Kidney epithelial cell (primary cell): ENCODE results near the gene DBNDD1. TPM values are rescaled to one million over a fixed set of nuclear protein-coding genes. Genes with fewer than 3 reads are reported as not detected.

Experiments used
- DNase-seq: peaks from one replicate; pipeline ENCODE4 v3.0.0-alpha.2; 2010; ENCODE audit warnings: low read depth
- H3K27me3 ChIP-seq: 2 replicates; pipeline ENCODE4 v1.6.0; 2011; ENCODE audit warnings: low read length; ENCODE audit not compliant: control insufficient read depth, insufficient read depth
- H3K36me3 ChIP-seq: 2 replicates; pipeline ENCODE4 v1.5.1; 2011; ENCODE audit warnings: low read length; ENCODE audit not compliant: control insufficient read depth, insufficient read depth
- H3K4me3 ChIP-seq: 2 replicates; pipeline ENCODE4 v1.5.1; 2011; ENCODE audit warnings: low read depth, mild to moderate bottlenecking, control low read depth, low read length
- CTCF ChIP-seq: IDR thresholded peaks from 2 replicates; pipeline ENCODE4 v1.5.1; 2011; ENCODE audit warnings: mild to moderate bottlenecking, moderate library complexity, low read length, control low read depth, inconsistent platforms; ENCODE audit not compliant: insufficient read depth, poor library complexity, severe bottlenecking
- total RNA-seq: library from RNA; depleted of rRNA; stranded (reverse); fragments of >200 nt; gene quantifications from 2 replicates; pipeline ENCODE4 v1.2.3, GENCODE V29; 2015

Gene DBNDD1
- total RNA-seq, 1 donor from 2014 or later: 27.2 TPM

GRCh38 chr16:89966756-89967155, 52.5 kb downstream of the DBNDD1 start:
- Histone ChIP-seq H3K4me3 (no peak overlapping the region), H3K36me3 (peaks cover 1% of the 10 kb centered on the region), H3K27me3 (no peaks in the 10 kb centered on the region)
- no peak for DNase-seq
- no peak for TF ChIP-seq CTCF

- peaks cover 1% of the 10 kb centered on the region for H3K36me3 ChIP-seq
- DNase-seq: no peak
- no peak for TF ChIP-seq CTCF
Observed at GRCh38 chr16:89965447-89966225, 53.6 kb downstream of the DBNDD1 start.

GRCh38 chr16:89964201-89964600, 55.1 kb downstream of the DBNDD1 start:
- TF ChIP-seq CTCF: no peak
- Histone ChIP-seq H3K36me3 (peaks cover 1% of the 10 kb centered on the region), H3K4me3 (no peak overlapping the region), H3K27me3 (no peaks in the 10 kb centered on the region)
- no peak for DNase-seq

More at GRCh38 chr16:89965447-89966225, 53.6 kb downstream of the DBNDD1 start:
- Histone ChIP-seq H3K27me3 (no peaks in the 10 kb centered on the region), H3K4me3 (no peak overlapping the region)

- DNase-seq: no peak
- no peaks in the 10 kb centered on the region for H3K27me3 ChIP-seq
- no peak for TF ChIP-seq CTCF
- H3K4me3 ChIP-seq: no peak overlapping the region
- H3K36me3 ChIP-seq: peaks cover 1% of the 10 kb centered on the region
Observed at GRCh38 chr16:89962754-89963498, 56.3 kb downstream of the DBNDD1 start.

- TF ChIP-seq CTCF: no peak
- H3K36me3 ChIP-seq: peaks cover 1% of the 10 kb centered on the region
- DNase-seq: no peak
- no peaks in the 10 kb centered on the region for H3K27me3 ChIP-seq
- H3K4me3 ChIP-seq: no peak overlapping the region
Observed at GRCh38 chr16:89961920-89962319, 57.3 kb downstream of the DBNDD1 start.
